Transverse colon (tissue), 3 donors: ENCODE measurements around the gene MEGF11.

ENCODE experiments used
- CTCF ChIP-seq, 5 experiments: fragments of 200-600 bp in 3 of 5; fragments of 450-650 bp in 2 of 5; sonication (generic) in 3 of 5; IDR thresholded peaks; 1 replicate in 2 of 5; 2 replicates in 3 of 5; pipeline ENCODE4 v1.5.1; 2016 to 2017; ENCODE audit warnings: antibody characterized with exemption in 5 of 5, inconsistent platforms in 3 of 5, mild to moderate bottlenecking in 2 of 5, moderate library complexity in 1 of 5
- POLR2A ChIP-seq: fragments of 450-650 bp; IDR thresholded peaks from one replicate; pipeline ENCODE4 v1.6.1; 2016; ENCODE audit warnings: antibody characterized with exemption, mild to moderate bottlenecking, moderate library complexity

GRCh38 chr15:66036859-66037258 lies 216.7 kb downstream of the MEGF11 start:
- TF ChIP-seq CTCF (IDR thresholded peaks at IDR 0.05) (no peak), POLR2A (no peak)
